ENCODE data around the gene NUCB2.

The NUCB2 gene

GRCh38 chr11:17333799-17334586 lies 57.5 kb downstream of the NUCB2 start:
- no peak for DNase-seq (ENCODE audit: low read depth, low spot score)
- ChIA-PET CTCF (interaction anchor here (0.8 to 2.2 kb wide), 2 partner anchors 20 to 104 kb away, joined by 3 to 7 read pairs; no protein-coding TSS in a partner anchor), POLR2A (no interaction called here)
- no peak for TF ChIP-seq CTCF (IDR thresholded peaks at IDR 0.05; ENCODE audit: insufficient read depth, low read length, missing control alignments)
- H3K4me3 ChIP-seq (ENCODE audit: low read depth, low read length), result no peak overlapping the region

- H3K4me3 ChIP-seq (ENCODE audit: low read depth, low read length), result no peak overlapping the region
- POLR2A ChIA-PET, result no interaction called here
- CTCF ChIA-PET, result interaction anchor here (2.8 kb wide), 1 partner anchor 11 kb away, joined by 25 read pairs; no protein-coding TSS in a partner anchor
Measured at GRCh38 chr11:17343257-17343656, 66.7 kb downstream of the NUCB2 start.

GRCh38 chr11:17343907-17344306 lies 67.4 kb downstream of the NUCB2 start:
- POLR2A ChIA-PET, result no interaction called here
- no peak overlapping the region for H3K4me3 ChIP-seq (ENCODE audit: low read depth, low read length)
- CTCF ChIA-PET, result interaction anchor here (1.0 to 2.8 kb wide), 2 partner anchors 10 to 114 kb away, joined by 4 to 25 read pairs; no protein-coding TSS in a partner anchor
- TF ChIP-seq CTCF (IDR thresholded peaks at IDR 0.05; ENCODE audit: insufficient read depth, low read length, missing control alignments), result no peak
- DNase-seq (ENCODE audit: low read depth, low spot score), result peak; percentile 53

More at GRCh38 chr11:17343257-17343656, 66.7 kb downstream of the NUCB2 start:
- no peak for TF ChIP-seq CTCF (IDR thresholded peaks at IDR 0.05; ENCODE audit: insufficient read depth, low read length, missing control alignments)
- no peak for DNase-seq (ENCODE audit: low read depth, low spot score)

- ChIA-PET CTCF (no interaction called here), POLR2A (no interaction called here)
- no peak for DNase-seq (ENCODE audit: low read depth, low spot score)
- TF ChIP-seq CTCF (IDR thresholded peaks at IDR 0.05; ENCODE audit: insufficient read depth, low read length, missing control alignments), result no peak
- H3K4me3 ChIP-seq (ENCODE audit: low read depth, low read length), result no peak overlapping the region
Measured at GRCh38 chr11:17347676-17348075, 71.1 kb downstream of the NUCB2 start.

- no peak overlapping the region for H3K4me3 ChIP-seq (ENCODE audit: low read depth, low read length)
- no peak for TF ChIP-seq CTCF (IDR thresholded peaks at IDR 0.05; ENCODE audit: insufficient read depth, low read length, missing control alignments)
- ChIA-PET POLR2A (no interaction called here), CTCF (interaction anchor here (1.1 kb wide), 1 partner anchor 121 kb away, joined by 11 read pairs; no protein-coding TSS in a partner anchor)
- no peak for DNase-seq (ENCODE audit: low read depth, low spot score)
Measured at GRCh38 chr11:17350455-17351171, 74.1 kb downstream of the NUCB2 start.

GRCh38 chr11:17351172-17351509 lies 74.6 kb downstream of the NUCB2 start:
- peak overlapping the region; percentile 59 for H3K4me3 ChIP-seq (ENCODE audit: low read depth, low read length)
- ChIA-PET CTCF (interaction anchor here (1.1 kb wide), 1 partner anchor 121 kb away, joined by 11 read pairs; no protein-coding TSS in a partner anchor), POLR2A (no interaction called here)
- TF ChIP-seq CTCF (IDR thresholded peaks at IDR 0.05; ENCODE audit: insufficient read depth, low read length, missing control alignments), result peak; percentile 7
- no peak for DNase-seq (ENCODE audit: low read depth, low spot score)

Measured in AG04449 (cell line).